GM18867 (cell line): ENCODE results near the gene DEGS1.

Experiments
- ATAC-seq: cut with Tn5 transposase; IDR thresholded peaks from one replicate; pipeline ENCODE4 v1.9.1; 2021; ENCODE audit warnings: mild to moderate bottlenecking, moderate library complexity; ENCODE audit not compliant: unreplicated experiment

The DEGS1 gene

DNA sequence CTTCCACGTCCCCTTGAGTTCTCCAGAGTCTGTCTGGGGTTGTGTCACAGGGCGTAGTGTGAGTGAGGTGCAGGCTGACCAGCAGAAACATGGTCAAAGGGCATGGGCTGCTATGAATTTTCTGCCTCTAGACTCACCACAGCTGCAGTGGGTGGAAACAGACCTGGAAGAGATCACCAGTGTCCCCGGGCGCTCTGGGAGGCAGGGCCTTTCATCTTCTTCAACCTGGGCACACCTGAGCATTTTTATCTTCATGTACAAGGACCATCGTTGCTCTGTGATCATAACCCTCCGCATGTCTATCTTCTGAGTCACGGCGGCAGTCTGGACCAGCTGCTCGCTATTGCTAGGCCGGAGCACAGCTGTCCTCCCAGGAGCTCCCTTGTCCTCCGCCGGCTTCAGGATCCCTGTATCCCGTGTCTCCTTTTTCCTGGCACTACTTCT is 29.6 kb downstream of the DEGS1 start:
- ATAC-seq: no peak

DNA sequence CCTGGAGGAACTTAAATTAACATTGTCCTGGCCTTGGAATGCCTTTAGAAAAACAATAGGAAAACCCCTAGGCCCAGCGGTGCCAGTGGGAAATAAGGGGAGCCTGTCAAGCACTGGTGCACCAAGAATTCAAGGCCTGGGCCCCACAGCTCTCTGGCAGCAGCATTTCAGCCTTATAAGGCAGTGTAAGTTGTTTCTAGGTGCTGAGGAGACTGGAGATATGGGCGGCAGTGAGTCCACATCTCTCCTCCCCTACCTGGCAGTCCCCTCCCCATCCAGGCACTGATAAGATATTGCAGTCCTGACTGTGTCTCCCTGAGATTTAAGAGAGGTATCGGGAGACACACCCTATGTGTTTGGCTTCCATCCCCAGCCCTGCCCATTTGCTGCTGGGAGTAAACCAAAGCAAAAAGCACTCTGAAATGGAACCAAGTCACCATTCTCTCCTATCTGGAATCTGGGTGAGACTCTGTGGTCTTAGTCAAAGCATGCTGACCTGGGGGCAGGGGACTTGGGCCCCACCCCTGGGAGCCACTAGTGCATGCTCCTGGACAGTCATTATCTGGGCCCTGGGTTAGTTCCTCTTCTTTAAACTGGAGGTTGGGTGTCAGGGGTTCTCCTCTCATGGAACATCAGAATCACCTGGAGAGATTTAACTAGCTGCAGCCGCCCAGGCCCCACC is 30.5 kb downstream of the DEGS1 start:
- no peak for ATAC-seq

DNA sequence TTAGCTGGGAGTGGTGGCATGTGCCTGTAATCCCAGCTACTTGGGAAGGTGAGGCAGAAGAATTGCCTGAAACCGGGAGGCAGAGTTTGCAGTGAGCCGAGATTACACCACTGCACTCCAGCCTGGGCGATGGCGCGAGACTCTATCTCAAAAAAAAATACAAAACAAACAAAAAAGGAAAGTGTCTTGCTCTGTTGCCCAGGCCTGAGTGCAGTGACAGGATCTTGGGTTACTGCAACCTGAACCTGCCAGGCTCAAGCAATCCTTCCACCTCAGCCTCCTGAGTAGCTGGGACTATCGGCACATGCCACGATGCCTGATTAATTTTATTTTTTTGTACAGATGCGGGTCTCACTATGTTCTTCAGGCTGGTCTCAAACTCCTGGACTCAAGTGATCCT is 33.3 kb downstream of the DEGS1 start:
- ATAC-seq: no peak

DNA sequence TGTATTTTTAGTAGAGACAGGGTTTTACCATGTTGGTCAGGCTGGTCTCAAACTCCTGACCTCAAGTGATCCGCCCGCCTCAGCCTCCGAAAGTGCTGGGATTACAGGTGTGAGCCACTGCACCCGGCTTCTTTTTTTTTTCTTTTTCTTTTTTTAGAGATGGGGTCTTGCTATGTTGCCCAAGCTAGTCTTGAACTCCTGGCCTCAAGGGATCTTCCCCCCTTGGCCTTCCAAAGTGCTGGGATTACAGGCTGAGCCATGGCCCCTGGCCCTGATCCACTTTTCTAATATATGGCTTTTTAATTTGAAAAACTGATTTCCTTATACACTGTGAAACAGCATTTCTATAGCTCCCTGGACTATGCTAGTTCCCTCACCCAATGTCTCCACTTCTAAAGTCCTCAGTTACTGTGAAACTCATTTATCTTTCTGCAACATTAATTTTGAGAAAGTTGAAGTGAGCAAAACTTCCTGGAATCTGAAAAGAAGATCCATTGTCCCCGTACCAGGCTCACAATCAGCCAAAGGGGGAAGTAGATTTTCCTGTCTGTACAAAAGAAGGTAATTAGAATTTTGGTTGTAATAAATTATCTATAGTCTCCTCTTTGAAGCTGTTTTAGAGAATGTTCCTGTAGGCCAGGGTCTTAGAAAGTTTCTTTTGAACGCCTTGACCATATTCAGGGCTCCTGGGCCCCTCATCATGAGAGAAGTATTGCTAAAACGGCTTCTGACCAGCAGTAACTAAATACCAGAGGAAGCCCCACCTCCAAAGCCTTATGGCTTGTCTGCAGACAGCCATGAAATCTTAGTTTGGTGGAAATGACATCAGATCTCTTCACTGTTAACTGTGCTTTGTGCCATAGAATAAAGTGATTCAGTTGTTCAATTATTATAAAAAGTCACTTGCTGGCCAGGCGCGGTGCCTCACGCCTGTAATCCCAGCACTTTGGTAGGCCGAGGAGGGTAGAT is 34.9 kb downstream of the DEGS1 start:
- ATAC-seq: no peak

DNA sequence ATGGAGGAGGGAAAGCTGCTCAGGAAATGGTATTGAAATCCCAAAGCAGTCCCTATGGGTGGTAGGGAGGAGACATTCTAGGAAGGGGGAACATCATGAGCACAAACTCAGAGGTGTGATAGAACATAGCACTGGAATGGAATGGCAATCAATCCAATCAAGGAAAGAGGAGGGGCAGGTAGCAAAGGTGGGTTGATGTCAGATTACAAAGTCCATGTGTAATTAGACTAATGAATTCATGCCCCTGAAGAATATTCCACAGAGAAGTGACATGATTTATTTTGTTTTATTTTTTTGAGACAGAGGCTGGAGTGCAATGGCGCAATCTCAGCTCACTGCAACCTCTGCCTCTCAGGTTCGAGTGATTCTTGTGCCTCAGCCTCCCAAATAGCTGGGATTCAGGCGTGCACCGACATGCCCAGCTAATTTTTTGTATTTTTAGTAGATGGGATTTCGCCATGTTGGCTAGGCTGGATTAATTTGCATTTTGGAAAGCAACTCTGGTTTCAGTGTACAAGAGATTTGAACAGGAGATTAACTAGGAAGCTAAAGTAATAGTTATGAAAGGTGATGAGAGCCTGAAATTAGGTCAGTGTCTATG is 36.1 kb downstream of the DEGS1 start:
- no peak for ATAC-seq

DNA sequence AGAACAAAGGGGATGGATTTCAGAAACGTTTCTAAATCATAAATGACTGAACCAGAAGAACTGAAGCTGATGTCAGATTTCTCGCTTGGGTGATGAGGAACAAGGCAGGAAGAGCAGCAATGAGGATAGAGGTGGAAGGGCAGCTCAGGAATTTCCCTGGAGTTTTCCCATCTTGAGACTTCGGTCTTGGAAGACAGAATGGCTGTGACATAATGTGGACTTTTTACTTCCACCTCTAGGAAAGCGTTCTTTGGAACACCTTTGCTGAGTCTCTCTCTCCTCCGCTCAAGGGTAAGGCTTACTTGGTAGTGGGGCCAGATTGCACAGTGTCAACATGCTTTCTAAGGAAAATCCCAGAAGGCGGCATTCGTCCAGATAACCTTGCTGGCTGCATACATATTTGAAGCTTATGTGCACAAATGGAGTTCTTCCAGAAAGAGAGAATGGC is 36.6 kb downstream of the DEGS1 start:
- ATAC-seq: no peak

DNA sequence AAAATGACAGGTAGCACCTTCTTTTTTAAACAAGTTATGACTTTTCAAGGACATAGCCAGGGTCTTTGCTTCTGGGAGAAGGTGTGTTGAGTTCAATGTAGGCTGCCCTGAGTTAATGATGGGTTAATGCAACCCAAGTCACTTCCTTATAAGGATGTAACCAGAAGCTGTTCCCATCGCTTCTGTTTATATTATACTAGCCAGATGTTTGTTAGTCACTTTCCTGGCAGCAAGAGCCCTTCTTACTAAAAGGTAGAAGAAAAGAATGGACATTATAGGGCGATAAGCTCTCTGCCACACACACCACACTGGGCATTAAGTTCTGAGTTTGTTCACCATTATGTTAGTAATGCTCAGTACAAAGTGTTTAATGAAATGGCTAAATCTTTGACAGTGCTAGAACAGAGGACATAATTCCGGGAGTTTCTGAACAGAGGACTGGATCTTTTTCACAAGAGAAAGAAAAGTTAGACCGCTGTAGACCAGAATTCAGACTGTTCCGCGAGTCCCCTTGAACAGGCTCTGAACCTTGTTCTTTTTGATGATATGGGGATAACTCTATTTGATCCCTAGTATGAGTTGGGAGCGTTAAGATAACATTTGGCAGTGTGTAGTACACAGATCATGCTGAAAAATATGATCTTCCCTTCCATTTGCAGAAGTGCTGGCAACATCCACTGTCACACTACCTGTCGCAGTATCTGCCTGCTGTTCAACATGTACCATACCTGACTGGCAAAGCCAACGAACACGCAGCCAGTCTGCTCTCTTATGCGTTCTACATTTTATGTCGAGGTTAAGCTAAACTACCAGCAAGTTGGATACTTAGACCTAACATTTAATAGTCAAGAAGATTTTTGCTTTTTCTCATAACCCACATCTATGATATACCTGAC is 41.0 kb downstream of the DEGS1 start:
- no peak for ATAC-seq

DNA sequence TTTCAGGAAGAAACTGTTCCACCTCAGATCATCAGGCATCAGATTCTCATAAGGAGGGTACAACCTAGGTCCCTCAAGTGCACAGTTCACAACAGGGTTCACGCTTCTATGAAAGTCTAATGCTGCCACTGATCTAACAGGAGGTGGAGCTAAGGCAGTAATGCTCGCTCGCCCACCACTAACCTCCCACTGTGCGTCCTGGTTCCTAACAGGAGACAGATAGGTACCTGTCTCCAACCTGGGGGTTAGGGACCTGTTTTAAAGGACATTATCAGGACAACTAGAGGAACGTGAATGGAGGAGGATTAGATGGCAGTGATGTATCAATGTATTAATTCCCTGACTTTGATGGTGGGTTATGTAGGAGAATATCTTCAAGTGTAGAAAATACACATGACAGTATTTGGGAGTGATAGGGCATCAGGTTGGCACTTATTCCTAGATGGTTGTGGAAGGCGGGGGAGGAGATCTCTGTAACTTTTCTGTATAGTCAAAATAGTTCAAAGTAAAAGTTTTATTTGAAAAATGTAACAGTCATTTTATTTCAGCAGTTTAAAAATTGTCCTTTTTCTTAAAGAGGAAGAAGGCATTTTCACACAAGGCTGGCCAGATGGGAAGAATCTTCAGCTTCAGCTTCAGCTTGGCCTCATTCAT is 43.9 kb downstream of the DEGS1 start:
- ATAC-seq: no peak

DNA sequence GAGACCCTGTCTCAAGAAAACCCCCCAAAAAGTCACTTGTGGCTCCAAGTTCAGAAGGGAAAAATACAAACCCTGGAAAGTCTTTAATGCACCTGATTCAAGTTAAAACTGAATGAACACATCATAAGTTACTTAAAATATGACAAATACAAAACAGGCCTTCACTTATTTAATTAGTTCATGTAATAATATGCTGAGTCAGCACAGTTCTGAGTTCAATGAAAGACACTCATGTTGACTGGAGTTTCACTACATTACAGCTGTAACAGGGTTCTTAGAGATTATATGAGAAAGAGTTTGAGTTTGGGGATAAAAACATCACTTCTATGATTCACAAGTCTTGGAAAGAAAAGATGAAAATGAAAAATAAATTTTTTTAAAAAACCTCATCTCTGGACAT is 51.0 kb downstream of the DEGS1 start:
- ATAC-seq: no peak

DNA sequence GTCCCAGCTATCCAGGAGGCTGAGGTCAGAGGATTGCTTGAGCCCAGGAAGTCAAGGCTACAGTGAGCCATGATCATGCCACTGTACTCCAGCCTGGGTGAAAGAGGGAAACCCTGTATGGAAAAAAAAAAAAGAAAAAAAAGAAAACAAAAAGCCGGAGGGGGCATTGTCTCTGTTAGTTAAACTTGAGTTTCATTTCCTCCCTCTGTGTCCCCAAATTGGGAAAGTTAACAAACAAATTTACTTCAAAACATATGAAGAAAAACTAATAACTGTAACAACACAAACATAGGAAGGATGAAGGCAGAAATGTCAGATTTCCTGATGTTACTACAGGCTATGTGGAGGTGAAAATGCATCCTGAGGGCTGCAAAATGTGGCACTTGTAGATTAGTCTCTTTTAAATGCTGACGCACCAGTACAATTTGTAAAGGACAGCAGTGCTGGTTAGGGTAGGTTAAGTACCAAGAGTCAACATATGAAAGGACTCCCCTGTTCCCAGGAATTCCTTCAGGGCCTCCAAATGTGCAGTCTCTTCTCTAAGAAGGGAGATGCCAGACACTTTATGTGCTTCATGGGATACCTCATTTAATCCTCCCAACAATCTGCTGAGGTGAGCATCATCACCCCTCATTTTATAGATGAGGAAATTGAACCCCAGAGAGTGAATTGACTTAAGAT is 52.9 kb downstream of the DEGS1 start:
- no peak for ATAC-seq

DNA sequence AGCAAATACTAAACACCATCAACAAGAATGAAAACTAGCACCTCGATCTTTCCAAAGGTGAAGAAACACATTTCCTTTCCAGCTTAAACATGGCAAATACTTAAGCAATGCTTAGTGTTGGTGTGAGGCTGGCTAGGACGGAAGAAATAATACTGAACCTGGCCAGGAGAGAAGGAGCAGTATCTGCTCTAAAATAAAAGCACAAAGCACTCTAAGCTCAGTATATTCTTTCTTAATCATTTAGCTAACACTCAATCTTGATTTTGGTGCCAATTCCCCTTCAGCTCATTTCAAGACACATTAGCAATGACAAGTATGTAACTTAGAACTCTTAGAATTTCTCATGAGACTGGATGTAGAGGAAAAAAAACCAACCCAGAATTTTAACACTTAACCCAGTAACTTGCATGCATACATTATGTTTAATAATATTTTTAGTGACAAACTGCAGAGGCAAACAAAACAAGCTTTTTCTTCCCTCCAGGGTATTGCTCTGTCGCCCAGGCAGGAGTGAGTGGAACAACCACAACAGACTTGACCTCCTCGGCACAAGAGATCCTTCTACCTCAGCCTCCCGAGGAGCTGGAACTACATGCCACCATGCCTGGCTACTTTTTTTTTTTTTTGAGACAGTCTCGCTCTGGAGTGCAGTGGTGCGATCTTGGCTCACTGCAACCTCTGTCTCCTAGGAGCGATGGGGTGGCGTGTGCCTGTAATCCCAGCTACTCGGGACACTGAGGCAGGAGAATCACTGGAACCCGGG is 54.3 kb downstream of the DEGS1 start:
- ATAC-seq: no peak

DNA sequence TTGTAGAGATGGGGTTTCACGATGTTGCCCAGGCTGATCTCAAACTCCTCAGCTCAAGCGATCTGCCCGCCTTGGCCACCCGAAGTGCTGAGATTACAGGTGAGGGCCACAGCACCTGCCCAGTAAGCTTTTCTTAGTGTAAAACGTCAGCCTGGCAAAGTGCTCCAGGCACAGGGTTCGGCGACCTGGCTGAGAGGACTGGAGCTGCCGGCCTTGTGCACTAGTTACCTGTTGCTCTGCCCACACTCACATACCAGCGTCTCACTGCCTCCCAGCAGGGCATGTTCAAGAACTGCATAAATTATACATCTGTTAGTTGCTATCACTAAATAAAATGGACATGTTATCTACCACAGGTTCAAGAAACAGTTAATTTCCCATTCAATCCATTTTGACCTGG is 55.2 kb downstream of the DEGS1 start:
- ATAC-seq: no peak

DNA sequence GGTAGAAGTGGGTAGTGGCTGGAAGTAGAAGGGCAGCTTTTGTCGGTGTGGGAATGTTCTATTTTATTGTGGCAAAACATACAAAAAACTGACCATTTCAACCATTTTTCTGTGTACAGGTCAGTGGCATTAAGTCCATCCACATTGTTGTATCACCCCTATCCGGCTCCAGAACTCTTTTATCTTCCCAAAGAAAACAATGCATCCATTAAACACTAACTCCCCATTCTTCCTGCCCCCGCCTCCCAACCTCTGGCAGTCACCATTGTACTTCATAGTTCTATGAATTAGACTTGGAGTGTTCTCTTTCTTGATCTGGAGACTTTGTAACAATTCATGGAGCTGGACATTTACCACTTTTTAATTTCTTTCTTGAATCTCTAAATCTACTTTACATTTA is 55.7 kb downstream of the DEGS1 start:
- no peak for ATAC-seq
